ENCODE data around the gene ITPR1.
A peak's percentile ranks its signal among the peaks of the same experiment; 100 is the strongest.

ITPR1 gene

DNA sequence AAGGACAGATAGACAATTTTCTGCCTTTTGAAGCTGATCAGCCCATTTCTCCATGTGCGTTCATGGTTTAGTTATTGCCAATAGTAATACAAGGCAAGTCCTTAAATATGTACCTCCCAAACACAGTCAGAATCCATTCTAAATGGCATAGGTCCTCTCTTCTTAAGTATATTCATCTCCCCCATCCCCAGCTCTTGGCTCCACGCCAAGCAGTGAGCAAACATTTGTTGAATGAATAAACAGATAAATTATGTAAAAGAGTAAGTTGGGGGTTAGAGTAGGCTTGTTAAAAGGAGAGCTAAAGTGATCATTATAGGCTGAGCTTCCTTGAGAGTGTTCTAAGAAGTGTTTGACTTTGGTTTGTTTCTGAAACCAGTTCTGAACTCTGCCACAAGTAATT is 241.3 kb downstream of the ITPR1 start:
- no peak overlapping the region for H3K4me3 Mint-ChIP-seq
- peaks cover 48 to 80% of the 10 kb centered on the region in 2 donors for H3K36me3 Mint-ChIP-seq
- peaks cover 1 to 3% of the 10 kb centered on the region in 2 donors for H3K9me3 Mint-ChIP-seq
- peak overlapping the region; percentile 67 for H3K27ac Mint-ChIP-seq
- ATAC-seq (replicated peaks), result no peak
- no peak for DNase-seq
- no peaks in the 10 kb centered on the region for H3K27me3 Mint-ChIP-seq
- H3K4me1 Mint-ChIP-seq, result peaks cover 32 to 35% of the 10 kb centered on the region in 2 donors

DNA sequence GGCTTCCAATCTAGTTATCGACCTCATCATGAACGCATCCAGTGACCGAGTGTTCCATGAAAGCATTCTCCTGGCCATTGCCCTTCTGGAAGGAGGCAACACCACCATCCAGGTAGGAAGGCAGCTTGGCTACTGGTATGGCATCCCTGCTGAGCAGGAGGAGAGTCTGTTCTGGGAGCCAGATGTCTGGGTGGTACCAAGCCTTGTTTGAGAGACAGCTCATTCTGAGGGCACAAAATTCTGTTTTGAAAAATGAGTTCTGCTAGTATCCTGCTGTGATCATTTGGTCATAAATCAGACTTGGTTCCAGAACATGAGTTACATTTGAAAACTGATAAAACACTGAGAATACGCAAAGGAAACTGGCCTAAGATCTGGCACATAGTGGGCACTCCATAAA is 242.1 kb downstream of the ITPR1 start:
- no peak for DNase-seq
- H3K36me3 Mint-ChIP-seq, result peaks cover 55 to 83% of the 10 kb centered on the region in 2 donors
- no peaks in the 10 kb centered on the region for H3K27me3 Mint-ChIP-seq
- peaks cover 38 to 43% of the 10 kb centered on the region in 2 donors for H3K4me1 Mint-ChIP-seq
- H3K27ac Mint-ChIP-seq, result no peak overlapping the region
- peaks cover 3 to 4% of the 10 kb centered on the region in 2 donors for H3K9me3 Mint-ChIP-seq
- ATAC-seq (replicated peaks), result no peak
- no peak overlapping the region for H3K4me3 Mint-ChIP-seq

DNA sequence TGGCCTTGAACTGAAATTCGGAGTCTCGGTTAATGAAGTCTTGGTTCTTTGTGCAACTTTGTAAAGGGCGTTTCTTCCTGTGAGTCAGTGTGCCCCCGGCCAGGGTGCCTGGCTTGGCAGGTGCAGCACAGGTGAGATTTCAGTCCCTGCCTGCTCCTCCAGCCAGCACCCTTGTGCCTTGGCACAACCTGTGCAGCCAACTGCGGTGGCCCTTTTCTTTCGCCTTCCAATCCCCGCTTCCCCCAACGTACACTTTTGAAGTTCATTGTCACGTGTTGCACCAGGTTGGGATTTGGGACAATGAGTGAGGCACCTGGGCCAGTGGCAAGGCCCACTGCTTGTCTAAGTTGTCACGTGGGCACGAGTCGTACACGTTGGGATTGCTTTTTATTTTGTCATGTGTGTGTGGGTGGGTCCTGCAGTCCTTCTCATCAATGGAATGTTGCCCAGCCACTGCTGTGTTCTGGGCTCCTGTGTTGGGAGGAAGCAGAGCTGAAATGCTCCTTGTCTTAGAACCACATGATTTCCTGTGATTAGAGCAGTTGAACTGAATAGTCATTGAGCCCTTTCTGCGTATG is 243.2 kb downstream of the ITPR1 start:
- no peaks in the 10 kb centered on the region for H3K27me3 Mint-ChIP-seq
- H3K27ac Mint-ChIP-seq, result peak overlapping the region; percentile 83
- peaks cover 47 to 54% of the 10 kb centered on the region in 2 donors for H3K4me1 Mint-ChIP-seq
- peaks cover 65 to 85% of the 10 kb centered on the region in 2 donors for H3K36me3 Mint-ChIP-seq
- peaks cover 3 to 4% of the 10 kb centered on the region in 2 donors for H3K9me3 Mint-ChIP-seq
- ATAC-seq (replicated peaks) (no peak), DNase-seq (no peak)
- H3K4me3 Mint-ChIP-seq, result no peak overlapping the region

DNA sequence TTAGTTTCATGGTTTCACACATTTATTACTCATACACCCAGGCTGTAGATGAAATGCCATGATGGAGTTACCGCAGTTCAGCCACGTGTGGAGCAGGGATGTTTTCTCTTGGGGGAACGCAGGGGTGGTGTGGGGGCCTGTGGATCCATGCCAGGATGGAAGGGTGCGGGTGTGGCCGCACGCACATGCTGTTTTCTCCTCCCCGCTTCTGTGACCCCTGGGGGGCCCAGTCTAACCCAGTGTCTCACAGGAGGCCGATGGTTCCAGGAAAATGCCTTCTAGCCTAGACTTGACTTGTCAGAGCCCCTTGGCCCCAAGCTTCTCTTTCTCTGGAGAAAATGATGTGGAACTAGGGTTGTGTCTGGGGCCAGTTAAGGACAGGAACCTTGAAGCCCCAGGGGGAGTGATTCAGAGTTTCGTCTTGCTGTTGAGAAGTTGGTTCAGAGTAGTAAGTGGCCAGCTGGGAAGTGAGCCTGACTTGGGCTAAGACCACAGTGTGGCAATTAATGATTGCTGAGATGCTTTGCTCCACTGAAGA is 245.7 kb downstream of the ITPR1 start:
- peaks cover 71 to 88% of the 10 kb centered on the region in 2 donors for H3K36me3 Mint-ChIP-seq
- no peaks in the 10 kb centered on the region for H3K27me3 Mint-ChIP-seq
- H3K4me1 Mint-ChIP-seq, result peaks cover 51 to 60% of the 10 kb centered on the region in 2 donors
- no peak for DNase-seq
- peak; percentile 68 to 76 for ATAC-seq (replicated peaks)
- peak overlapping the region in 1 of 2 donors; percentile 30 for H3K4me3 Mint-ChIP-seq
- peaks cover 3 to 4% of the 10 kb centered on the region in 2 donors for H3K9me3 Mint-ChIP-seq
- H3K27ac Mint-ChIP-seq, result peak overlapping the region; percentile 94

DNA sequence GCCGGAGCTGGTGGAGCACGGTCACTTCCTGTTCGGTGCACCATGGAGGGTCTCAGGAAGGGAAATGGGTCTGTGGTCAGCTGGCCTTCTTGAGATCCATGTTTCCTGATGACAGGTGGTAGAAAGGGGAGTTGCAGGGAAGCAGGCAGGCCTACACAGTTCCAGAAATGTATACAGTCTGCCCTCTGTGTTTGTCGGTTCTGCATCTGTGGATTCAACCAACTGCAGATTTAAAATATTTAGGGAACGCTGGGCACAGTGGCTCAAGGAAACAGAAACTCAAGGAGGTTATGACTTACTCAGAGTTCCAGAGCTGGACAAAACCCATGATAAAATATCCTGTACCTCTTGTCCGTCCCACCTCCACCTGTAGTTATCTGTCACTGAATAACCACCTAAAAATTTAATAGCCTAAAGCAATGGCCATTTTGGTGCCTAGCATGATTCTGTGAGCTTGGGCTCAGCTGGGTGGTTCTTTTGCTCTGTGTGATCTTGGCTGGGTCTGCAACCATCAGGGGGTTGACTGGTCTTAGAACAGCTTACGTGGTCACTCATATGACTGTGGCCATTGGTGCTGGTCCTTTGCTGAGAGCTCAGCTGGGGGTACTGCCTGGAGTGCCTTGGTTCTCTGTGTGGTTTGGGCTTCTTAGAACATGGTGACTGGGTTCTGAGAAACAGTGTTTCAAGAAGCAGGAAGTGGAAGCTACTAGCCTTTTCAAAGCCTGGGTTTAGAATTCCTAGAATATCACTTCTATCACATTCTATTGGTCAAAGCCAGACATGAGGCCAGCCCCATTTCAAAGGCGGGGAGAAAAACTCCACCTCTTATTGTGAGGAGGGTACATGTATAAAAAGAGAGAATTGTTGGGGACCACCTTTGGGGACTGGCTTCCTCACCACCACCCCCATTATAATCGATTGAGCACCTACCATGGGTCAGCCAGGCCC is 246.4 kb downstream of the ITPR1 start:
- Mint-ChIP-seq H3K36me3 (peaks cover 73 to 85% of the 10 kb centered on the region in 2 donors), H3K27me3 (no peaks in the 10 kb centered on the region), H3K9me3 (peaks cover 3 to 4% of the 10 kb centered on the region in 2 donors), H3K4me1 (peaks cover 53 to 60% of the 10 kb centered on the region in 2 donors), H3K4me3 (peak overlapping the region; percentile 53 to 63), H3K27ac (peak overlapping the region; percentile 94)
- ATAC-seq (replicated peaks) (peak; percentile 51 to 70), DNase-seq (no peak)

DNA sequence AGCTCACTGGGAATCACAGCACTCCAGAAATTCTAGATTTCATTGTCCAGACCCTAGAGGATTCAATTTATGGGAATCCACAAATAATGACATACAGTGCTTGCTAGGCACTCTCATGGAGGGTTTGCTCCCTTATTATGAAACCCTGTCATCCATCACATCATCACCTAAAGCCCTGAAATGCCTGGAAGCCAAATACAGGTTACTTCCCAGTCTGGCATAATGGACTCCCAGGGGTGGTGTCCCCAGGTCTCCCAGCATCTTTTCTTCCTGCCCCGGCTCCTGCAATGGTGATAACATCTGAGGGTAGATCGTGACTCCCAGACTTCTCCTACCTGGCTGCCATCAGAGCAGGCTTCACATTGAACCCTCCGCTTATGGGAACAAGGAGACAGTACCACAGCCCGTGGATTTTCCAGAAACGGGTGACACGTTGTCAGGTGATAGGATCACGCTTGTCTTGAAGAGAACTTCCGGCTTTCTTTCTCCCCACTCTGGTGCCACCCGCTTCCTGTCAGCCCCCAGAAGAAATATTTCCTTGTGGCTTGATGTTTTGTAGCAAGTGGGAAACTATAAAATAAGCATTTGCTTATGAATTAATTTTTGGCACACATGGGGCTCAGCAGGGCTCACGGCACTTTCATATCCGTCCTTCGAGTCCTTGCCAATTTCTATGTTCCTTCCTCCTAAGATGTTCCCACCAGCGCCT is 247.4 kb downstream of the ITPR1 start:
- Mint-ChIP-seq H3K4me3 (peak overlapping the region in 1 of 2 donors; percentile 18), H3K9me3 (peaks cover 3 to 4% of the 10 kb centered on the region in 2 donors), H3K36me3 (peaks cover 72 to 82% of the 10 kb centered on the region in 2 donors), H3K27me3 (no peaks in the 10 kb centered on the region), H3K4me1 (peaks cover 51 to 60% of the 10 kb centered on the region in 2 donors), H3K27ac (peak overlapping the region; percentile 83)
- DNase-seq (no peak), ATAC-seq (replicated peaks) (no peak)

DNA sequence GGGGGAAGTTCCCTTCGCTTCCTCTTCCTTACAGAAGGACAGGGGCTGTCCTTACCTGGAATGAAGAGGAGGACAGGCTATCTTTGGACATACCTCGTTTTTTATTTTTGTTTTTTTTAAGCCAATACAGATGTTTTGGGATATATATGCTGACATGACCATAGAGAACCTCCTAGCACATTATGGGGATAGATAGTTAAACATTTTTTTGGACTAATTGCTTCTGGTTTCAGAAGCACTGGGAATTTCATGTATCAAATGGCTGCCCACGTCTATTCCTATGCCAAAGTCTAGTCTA is 247.9 kb downstream of the ITPR1 start:
- Mint-ChIP-seq H3K27me3 (no peaks in the 10 kb centered on the region), H3K27ac (peak overlapping the region; percentile 83), H3K9me3 (peaks cover 3 to 4% of the 10 kb centered on the region in 2 donors), H3K4me1 (peaks cover 53 to 59% of the 10 kb centered on the region in 2 donors), H3K4me3 (no peak overlapping the region), H3K36me3 (peaks cover 74 to 84% of the 10 kb centered on the region in 2 donors)
- DNase-seq, result no peak
- ATAC-seq (replicated peaks), result no peak

DNA sequence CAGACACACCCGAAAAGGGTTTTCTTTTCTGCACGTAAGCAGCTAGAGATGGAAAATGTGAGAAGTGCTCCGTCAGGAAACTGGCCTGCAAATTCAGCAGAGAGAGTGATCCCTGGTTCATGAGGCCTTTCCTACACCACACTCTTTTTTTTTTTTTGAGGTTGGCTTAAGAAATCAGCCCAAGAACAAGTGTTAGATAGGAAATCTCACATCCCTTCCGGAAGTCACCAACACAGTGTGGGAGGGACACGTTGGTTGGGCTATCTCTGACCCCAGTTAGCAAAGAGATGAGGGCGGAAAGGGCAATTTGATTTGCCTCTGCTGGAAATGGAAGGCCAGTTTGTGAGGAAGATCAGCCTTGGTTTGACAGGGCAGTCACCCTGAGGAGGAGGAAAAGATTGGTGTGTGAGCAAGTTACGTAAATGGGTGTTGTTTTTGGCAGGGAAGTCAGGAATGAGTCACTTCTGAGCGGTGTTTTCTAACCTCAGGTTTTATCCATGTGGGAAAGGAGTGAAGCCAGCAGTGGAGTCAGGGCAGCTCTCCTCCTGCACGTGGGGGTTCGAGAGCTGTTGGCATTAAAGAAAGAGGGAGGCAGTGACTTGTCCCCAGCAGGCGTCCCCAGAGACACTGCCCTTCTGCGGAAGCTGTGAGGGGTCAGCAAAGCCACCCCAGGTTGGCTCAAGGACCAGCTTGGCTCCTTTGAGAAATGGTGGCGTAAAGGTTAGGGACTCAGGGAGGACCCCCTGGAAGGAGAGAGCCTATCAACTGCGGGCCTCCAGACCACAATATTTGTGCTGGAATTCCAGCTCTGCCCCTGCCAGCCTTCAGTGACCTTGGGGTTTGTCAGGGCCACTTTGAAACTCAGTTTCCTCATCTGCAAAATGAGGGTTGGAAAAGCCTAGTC is 248.5 kb downstream of the ITPR1 start:
- H3K36me3 Mint-ChIP-seq, result peaks cover 72 to 84% of the 10 kb centered on the region in 2 donors
- H3K4me3 Mint-ChIP-seq, result no peak overlapping the region
- peak overlapping the region; percentile 83 for H3K27ac Mint-ChIP-seq
- no peak for DNase-seq
- H3K4me1 Mint-ChIP-seq, result peaks cover 55 to 59% of the 10 kb centered on the region in 2 donors
- H3K9me3 Mint-ChIP-seq, result peaks cover 3 to 4% of the 10 kb centered on the region in 2 donors
- no peaks in the 10 kb centered on the region for H3K27me3 Mint-ChIP-seq
- ATAC-seq (replicated peaks), result peak; percentile 31 to 38

DNA sequence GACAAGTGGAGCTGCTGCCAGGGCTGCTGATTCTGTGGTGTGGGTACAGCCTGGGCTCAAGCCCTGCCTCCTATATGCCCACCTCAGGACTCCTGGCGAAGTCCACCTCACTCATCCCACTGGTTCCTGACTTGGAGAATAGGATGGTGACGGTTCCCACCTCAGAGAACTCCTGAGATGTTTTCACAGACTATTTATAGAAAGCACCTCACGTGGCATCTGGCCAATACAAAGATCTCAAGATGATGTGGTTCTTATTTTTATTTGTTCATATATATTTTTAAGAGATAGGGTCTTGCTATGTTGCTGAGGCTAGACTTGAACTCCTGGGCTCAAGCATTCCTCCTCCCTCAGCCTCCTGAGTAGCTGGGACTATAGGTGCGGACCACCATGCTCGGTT is 249.2 kb downstream of the ITPR1 start:
- no peak for ATAC-seq (replicated peaks)
- no peak overlapping the region for H3K4me3 Mint-ChIP-seq
- peaks cover 72 to 84% of the 10 kb centered on the region in 2 donors for H3K36me3 Mint-ChIP-seq
- DNase-seq, result no peak
- no peak overlapping the region for H3K27ac Mint-ChIP-seq
- H3K27me3 Mint-ChIP-seq, result no peaks in the 10 kb centered on the region
- H3K9me3 Mint-ChIP-seq, result peaks cover 3 to 4% of the 10 kb centered on the region in 2 donors
- H3K4me1 Mint-ChIP-seq, result peaks cover 57 to 59% of the 10 kb centered on the region in 2 donors

DNA sequence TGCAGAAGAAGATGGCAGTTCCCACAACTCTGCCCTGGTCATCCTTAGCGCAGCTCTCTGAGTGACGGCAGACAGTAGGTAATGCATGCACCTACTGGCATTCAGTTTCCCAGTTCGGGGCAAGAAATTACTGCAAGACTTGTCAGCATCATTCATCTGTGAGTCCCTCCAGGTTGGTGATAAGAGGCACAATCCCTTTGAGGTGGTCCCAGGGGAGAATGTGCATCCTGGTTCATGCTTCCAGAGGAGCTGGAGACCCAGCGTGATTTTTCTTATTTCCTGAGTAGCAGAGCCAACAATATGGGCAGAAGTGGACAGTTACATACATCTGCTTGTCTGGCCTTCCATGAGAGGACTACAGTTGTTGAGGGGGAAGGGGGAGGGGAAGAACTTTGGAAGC is 250.2 kb downstream of the ITPR1 start:
- Mint-ChIP-seq H3K27me3 (no peaks in the 10 kb centered on the region), H3K4me3 (no peak overlapping the region), H3K9me3 (peaks cover 3 to 4% of the 10 kb centered on the region in 2 donors), H3K36me3 (peaks cover 70 to 83% of the 10 kb centered on the region in 2 donors), H3K27ac (no peak overlapping the region), H3K4me1 (peaks cover 51 to 52% of the 10 kb centered on the region in 2 donors)
- DNase-seq (no peak), ATAC-seq (replicated peaks) (no peak)

DNA sequence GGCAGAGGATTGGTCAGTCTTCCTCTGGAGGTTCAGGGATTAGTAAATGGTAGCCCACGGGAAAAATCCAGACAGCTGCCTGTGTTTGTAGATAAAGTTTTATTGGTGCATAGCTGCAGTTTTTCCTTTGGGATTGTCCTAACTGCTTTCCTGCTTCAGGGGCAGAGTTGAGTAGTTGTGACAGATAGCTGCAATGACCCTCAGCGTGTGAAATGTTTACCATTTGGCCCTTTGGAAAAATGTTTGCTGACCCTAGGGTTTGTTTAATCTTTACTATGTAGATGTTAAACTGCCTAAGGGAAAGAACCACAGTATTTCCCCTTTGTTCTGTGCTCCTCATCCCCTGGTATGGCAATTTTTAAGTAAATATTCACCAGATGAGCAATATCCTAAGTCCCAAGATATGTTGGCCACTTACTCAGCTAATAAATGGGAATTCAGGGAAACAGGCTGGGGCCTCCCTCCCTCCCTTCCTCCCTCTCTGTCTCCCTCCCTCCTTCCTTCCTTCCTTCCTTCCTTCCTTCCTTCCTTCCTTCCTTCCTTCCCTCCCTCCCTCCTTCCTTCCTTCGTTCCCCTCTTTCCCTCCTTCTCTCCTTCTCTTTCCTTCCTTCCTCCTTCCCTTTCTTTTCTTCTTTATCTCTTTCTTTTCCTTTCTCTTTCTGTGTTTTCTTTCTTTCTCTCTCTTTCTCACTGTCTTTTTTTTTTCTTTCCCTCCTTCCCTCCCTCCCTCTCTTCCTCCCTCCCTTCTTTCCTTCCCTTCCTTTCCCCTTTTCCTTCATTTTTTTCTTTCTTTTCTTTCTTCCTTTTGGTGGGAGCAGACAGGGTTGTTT is 251.5 kb downstream of the ITPR1 start:
- Mint-ChIP-seq H3K36me3 (peaks cover 65 to 83% of the 10 kb centered on the region in 2 donors), H3K27me3 (no peaks in the 10 kb centered on the region), H3K9me3 (peaks cover 0 to 2% of the 10 kb centered on the region in 2 donors), H3K27ac (peak overlapping the region; percentile 79), H3K4me3 (no peak overlapping the region), H3K4me1 (peaks cover 51 to 53% of the 10 kb centered on the region in 2 donors)
- ATAC-seq (replicated peaks) (no peak), DNase-seq (no peak)

DNA sequence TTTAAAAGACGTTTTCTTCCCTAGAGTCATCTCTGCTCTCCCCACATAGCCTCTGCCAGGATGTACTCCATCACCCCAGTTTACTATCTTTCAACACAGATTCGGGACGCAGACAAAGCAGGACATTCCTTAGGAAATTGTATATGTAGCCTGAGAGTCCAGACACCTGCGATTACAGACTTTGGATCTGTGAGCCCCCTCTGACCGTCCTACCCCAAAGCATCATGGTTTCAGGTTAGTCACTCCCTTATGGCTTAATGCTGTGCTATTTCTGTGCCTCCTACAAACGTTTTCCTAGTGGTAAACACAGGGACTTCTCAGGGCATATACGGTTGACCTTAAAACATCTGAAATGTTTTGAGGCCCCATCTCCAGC is 252.1 kb downstream of the ITPR1 start:
- ATAC-seq (replicated peaks), result no peak
- H3K9me3 Mint-ChIP-seq, result no peaks in the 10 kb centered on the region
- no peak overlapping the region for H3K4me3 Mint-ChIP-seq
- H3K4me1 Mint-ChIP-seq, result peaks cover 50 to 51% of the 10 kb centered on the region in 2 donors
- H3K36me3 Mint-ChIP-seq, result peaks cover 61 to 79% of the 10 kb centered on the region in 2 donors
- no peaks in the 10 kb centered on the region for H3K27me3 Mint-ChIP-seq
- H3K27ac Mint-ChIP-seq, result peak overlapping the region; percentile 62
- no peak for DNase-seq
